ENCODE measurements around the gene UMOD.

Gene UMOD

DNA sequence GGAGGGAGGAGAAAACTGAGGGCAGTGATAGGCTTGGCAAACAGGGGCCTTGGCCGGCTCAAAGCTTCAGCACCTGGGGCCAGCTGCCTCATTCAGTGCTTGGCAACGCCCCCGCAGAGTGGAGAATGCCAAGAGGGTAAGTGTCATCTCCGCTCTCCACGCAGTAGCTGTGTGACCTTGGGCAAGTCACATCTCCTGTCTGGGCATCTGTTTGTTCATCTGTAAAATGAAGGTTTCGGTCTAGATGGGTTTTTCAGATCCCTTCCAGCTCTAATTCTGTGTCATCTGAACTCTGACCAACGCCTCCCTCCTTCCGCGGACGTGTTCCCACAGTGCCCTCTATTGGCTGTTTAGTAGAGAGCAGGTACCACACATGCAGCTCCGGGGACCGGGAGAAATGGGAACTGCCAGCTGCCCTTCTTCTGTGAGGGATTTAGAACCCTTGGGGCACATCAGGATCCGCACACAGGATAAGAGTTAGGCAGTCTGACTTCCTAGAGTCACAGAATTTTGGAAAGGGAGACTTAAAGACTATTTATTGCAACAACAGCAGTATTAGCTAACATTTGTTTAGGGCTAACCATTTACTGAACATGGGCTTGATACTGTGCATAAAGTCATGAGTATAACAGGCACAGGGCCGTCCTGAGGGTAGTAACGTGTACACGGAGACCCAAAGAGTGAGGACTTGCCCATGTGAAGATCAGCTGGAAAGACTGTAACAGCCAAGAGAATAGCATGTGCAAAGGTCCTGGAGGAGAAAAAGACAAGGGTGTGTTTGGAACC is 52.0 kb downstream of the UMOD start:
- peak; percentile 68 for DNase-seq (ENCODE audit: low spot score)

DNA sequence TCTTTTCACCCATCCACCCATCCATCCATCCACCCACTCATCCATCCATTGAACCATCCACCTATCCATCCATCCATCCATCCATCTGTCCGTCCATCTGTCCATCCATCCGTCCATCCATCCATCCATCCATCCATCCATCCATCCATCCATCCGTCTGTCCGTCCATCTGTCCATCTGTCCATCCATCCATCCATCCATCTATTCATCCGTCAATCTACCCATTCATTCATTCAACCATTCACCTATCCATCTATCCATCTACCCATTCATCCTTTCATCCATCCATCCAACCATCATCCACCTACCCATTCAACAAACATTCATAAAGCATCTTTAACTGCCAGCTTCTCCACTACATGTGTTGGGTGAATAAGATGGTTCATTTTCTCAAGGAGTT is 54.1 kb downstream of the UMOD start:
- DNase-seq (ENCODE audit: low spot score), result no peak

GRCh38 chr16:20291208-20292206 is 61.0 kb downstream of the UMOD start:
- DNase-seq (ENCODE audit: low spot score), result no peak

- no peak for DNase-seq (ENCODE audit: low spot score)
Measured at GRCh38 chr16:20289571-20289970, 62.9 kb downstream of the UMOD start.

DNA sequence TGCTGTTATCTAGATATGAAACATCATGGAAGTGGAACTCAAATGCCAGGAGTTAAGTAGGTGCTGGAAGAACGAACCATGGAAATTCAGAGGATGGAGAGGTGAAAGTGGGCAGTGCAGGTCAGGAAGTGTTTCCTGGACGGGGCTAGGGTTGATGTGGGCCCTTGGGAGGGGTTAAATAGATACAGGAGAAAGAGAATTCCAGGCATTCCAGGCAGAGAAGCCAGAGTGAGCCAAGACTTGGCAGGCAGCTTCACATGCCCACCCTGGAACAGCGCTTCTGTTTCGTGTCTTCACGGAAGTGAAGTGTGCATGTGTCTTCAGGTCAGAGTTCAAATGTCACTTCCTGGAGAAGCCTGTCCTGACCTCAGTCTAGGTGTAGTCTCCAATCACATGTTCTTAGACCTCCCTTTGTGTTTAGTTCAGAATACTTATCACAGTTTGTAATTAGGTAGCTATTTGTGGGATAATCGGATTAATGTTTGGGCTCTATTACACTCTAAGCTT is 66.5 kb downstream of the UMOD start:
- DNase-seq (ENCODE audit: low spot score), result no peak

Measured in NAMALWA (cell line).